Kasumi-1 (cell line): ENCODE measurements around the gene ETS2.
"Not testable (repeated sequence)": the region's sequence is repeated elsewhere in the genome, so short reads cannot be mapped to it uniquely, and the experiment has no call there.

Experiments used
- DNase-seq, 2 experiments: peaks; one replicate each; lab custom pipeline; 2025; lab: John Stamatoyannopoulos, UW

ETS2 gene

DNA sequence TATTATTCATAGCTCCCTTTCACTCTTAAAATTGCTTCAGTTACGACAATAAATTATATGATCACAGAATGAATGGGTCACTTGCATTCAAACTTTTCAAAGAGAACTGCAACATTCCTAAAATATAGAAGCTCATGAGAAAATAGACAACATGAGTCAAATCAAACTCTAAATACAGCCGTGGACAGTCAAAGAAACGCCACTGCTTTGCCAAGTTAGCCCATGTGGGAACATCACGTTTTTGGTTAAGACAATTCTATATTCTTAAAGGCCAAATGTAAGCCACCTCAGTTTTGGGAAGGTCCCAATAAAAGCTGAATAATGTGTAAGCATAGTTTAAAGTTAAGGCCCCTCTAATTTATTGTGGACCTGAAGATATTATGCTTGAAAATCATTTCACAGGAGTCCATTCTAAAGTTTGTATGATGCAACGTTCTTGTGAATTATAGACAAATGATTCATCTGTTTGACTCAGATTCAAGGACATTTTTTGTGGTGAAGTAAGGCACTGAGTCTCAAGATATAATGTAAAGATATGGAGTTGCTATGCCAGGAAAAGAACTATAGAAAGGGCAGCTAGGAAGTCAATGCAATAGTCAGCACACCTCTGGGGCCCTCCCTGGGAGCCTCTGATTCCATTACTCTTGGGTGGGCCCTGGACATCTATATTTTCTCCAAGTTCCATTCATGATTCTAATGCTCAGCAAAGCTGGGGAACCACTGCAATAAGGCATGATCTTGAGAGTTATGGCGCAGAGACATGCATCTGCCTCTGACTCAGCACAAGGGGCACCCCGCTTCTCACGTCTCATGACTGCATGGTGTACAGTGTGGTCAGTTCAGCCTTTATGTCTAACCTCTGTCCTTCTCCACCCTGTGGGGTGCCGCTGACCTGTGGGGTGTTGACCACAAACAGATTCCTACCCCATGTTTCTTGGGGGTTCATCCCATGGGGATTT lies 33.9 kb downstream of the ETS2 start:
- DNase-seq = no peak

DNA sequence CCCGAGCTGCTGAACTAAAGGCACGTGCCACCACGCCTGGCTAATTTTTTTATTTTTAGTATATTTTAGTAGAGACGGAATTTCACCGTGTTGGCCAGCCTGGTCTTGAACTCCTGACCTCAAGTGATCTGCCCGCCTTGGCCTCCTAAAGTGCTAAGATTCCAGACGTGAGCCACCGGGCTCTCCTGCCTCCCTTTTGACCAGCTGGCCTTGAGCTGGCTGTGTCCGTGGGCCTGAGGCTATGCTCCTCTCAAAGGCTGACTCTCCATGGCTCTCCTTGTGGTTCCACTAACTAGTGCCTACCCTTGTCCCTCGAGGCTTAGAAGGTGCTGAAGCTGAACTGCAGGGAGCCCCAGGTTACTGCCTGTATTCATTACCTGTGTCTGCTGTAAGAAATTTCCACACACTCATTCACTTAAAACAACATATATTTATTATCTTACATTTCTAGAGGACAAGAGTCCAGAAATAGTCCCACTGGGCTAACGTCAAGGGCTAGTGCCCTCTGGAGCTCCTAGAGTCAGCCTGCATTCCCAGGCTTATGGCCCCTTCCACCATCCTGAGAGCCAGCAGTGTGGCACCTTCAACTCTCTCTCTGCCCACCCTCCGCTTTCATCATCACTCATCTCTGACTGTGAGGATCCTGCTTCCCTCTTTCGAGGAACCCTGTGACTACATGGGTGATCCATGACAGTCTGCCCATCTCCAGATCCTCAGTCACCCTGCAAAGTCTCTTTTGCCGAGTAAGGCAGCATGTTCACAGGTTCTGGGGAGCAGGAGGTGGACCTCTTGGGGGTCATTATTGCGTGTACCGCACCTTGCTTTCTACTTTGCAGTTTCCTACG lies 34.9 kb downstream of the ETS2 start:
- DNase-seq = no peak

GRCh38 chr21:38841472-38841871 lies 35.7 kb downstream of the ETS2 start:
- no peak for DNase-seq

GRCh38 chr21:38842079-38842478 lies 36.4 kb downstream of the ETS2 start:
- no peak for DNase-seq

GRCh38 chr21:38843379-38843778 lies 37.6 kb downstream of the ETS2 start:
- no peak for DNase-seq

DNA sequence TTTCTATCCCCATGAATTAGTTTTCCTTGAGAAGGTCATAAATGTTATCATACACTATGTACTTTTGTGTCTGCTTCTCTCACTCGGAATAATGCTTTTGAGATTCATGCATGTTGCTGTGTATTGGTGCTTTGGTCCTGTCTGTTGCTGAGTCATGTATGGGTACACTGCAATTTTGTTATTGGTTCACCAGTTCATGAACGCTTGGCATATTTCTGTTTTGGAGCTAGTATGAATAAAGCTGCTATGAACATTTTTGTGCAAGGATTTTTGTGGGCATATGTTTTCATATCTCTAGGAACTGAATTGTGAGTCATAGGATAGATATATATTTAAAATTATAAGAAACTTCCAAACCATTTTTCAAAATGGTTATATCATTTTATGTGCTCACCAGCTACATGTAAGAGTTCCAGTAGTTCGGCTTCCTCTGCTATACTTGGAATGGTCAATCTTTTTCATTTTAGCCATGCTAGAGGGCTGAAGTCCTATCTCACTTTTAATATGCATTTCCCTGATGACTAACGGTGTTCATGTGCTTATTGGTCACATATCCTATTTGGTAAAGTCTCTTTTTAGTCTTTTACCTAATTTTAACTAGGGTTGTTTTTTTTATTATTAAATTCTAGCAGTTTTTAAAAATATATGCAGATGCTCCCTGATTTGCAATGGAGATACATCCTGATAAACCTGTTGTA lies 38.2 kb downstream of the ETS2 start:
- DNase-seq = no peak

DNA sequence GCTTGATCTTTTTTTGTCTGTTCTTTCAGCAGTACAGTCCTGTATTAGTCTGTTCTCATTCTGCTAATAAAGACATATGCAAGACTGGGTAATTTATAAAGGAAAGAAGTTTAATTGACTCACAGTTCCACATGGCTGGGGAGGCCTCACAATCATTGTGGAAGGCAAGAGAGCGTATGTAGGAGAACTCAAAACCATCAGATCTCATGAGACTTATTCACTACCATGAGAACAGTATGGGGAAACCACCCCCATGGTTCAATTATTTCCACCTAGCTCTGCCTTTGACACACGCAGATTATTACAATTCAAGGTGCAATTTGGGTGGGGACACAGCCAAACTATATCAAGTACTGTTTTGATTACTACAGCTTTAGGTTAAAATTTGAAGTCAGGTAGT lies 39.6 kb downstream of the ETS2 start:
- not testable (repeated sequence) for DNase-seq

- DNase-seq = no peak
These were observed 41.8 kb downstream of the ETS2 start for GRCh38 chr21:38847556-38847955.

GRCh38 chr21:38848187-38848609 lies 42.5 kb downstream of the ETS2 start:
- no peak for DNase-seq

- DNase-seq = no peak
These were observed 44.0 kb downstream of the ETS2 start for GRCh38 chr21:38849776-38850175.

GRCh38 chr21:38850277-38850951 lies 44.7 kb downstream of the ETS2 start:
- DNase-seq = no peak

DNA sequence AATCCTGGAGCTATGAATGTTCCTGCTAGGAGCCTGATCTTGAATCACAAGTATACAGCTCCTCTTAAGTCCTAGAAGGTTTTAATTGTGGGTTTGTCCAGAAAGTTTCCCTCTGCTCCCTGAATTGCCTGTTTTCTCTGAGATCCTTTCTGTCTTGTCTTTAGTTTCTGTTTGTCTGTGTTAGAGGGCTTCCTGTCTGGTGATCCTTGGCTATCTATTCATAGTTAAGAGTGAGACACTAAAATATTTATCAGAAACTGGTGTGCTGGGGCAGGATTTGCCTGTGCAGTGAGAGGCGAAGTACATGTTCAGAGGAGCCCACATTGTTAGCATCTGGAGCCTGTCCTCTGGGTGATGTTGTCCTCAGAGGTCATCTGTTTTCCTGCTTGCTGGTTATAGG lies 45.4 kb downstream of the ETS2 start:
- no peak for DNase-seq

DNA sequence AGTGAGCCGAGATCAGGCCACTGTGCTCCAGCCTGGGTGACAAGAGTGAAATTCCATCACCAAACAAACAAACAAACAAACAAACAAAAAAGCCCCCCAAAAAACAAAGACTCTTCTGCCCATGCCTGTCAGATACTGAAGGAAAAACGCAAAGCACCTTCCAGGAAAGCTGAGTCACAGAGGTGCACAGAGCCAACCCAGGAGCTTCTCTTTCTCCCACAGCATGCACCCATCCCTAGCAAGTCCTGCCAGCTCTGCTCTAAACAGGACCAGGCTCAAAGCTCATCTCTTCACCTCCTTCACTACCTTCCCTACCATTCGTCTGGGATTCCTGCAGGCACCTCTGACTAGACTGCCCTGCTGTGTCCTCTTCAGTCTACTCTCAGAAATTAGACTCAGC lies 46.5 kb downstream of the ETS2 start:
- no peak for DNase-seq

- DNase-seq = no peak
These were observed 47.0 kb downstream of the ETS2 start for GRCh38 chr21:38852708-38853107.

- no peak for DNase-seq
These were observed 47.7 kb downstream of the ETS2 start for GRCh38 chr21:38853421-38853919.

- no peak for DNase-seq
These were observed 51.6 kb downstream of the ETS2 start for GRCh38 chr21:38857152-38857825.

- DNase-seq = no peak
These were observed 52.5 kb downstream of the ETS2 start for GRCh38 chr21:38858026-38858811.

DNA sequence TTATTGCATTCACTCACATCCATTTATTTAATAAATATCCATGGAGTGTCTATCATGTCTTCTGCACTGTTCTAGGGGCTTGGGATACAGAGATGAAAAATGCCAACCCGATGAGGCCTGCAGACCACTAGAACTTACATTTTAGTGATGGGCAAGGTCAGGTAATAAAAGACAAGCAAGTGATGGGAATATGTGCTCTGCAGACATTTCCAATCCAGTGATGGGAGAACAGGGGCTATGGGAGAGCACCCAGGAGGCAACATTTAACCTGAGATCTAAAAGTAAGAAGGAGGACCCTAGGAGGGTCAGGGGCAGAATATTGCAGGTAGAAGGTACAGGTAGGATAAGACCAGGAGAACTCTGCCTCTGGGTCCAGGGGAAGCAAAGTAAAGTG lies 53.1 kb downstream of the ETS2 start:
- DNase-seq = no peak

- DNase-seq = no peak
These were observed 54.1 kb downstream of the ETS2 start for GRCh38 chr21:38859852-38860251.

DNA sequence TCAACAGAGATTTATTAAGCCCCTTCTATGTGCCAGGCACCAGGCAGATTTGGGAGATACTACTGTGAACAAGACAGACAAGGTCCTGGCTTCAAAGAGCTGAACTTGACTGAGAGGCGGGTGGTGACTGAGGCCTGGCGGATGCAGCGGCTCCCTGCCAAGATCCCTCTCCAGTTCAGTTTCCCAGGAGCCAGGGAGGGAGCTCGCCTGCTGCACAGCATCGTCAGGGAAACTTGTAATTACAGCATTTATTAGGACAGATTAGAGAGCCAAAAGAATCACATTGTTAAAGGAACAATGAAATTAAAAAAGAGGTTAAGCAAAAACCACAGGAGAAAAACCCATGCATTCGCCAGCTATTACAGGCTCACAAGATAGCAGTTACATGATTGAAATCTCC lies 55.3 kb downstream of the ETS2 start:
- DNase-seq = no peak
